ENCODE measurements around the gene MDH2. TPM values are rescaled to one million over a fixed set of nuclear protein-coding genes. Genes with fewer than 3 reads are reported as not detected.
"Not testable (repeated sequence)": the region's sequence is repeated elsewhere in the genome, so short reads cannot be mapped to it uniquely, and the experiment has no call there.

MDH2 gene
- total RNA-seq, 1 donor from 2014 or later = 119 TPM

DNA sequence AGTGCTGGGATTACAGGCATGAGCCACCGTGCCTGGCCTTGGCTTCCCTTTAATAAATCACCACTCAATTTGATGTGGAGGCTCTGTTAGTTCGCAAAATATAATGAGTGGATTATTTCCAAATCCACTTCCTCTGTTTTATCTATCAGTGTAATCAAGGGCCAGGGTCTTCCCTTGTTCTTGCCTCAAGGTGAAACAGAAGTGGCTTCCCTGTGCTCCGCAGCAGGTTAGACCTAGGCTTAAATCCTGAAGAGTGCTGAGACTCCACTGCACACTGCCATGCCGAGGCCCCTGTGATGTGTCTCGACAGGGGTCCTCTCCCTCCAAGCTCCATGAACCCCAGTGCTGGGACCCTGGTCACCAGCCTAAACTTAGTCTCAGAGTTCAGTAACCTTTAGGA is 59.0 kb downstream of the MDH2 start:
- H3K36me3 Mint-ChIP-seq (ENCODE audit: unreplicated experiment) = no peaks in the 10 kb centered on the region
- peak; percentile 38 for DNase-seq (ENCODE audit: extremely low spot score, unreplicated experiment)
- H3K9me3 Mint-ChIP-seq (ENCODE audit: unreplicated experiment) = no peaks in the 10 kb centered on the region
- H3K4me1 Mint-ChIP-seq (ENCODE audit: unreplicated experiment) = peaks cover 15% of the 10 kb centered on the region
- H3K27me3 Mint-ChIP-seq (ENCODE audit: unreplicated experiment) = no peaks in the 10 kb centered on the region
- H3K4me3 Mint-ChIP-seq (ENCODE audit: unreplicated experiment) = no peak overlapping the region
- no peak for TF ChIP-seq CTCF (IDR thresholded peaks at IDR 0.05)
- no peak overlapping the region for H3K27ac Mint-ChIP-seq (ENCODE audit: unreplicated experiment)

- no peak for TF ChIP-seq CTCF (IDR thresholded peaks at IDR 0.05)
- peaks cover 11% of the 10 kb centered on the region for H3K4me1 Mint-ChIP-seq (ENCODE audit: unreplicated experiment)
- H3K36me3 Mint-ChIP-seq (ENCODE audit: unreplicated experiment) = no peaks in the 10 kb centered on the region
- no peaks in the 10 kb centered on the region for H3K9me3 Mint-ChIP-seq (ENCODE audit: unreplicated experiment)
- no peak overlapping the region for H3K4me3 Mint-ChIP-seq (ENCODE audit: unreplicated experiment)
- peak; percentile 74 for DNase-seq (ENCODE audit: extremely low spot score, unreplicated experiment)
- no peaks in the 10 kb centered on the region for H3K27me3 Mint-ChIP-seq (ENCODE audit: unreplicated experiment)
- peak overlapping the region; percentile 44 for H3K27ac Mint-ChIP-seq (ENCODE audit: unreplicated experiment)
These were observed 60.8 kb downstream of the MDH2 start for GRCh38 chr7:76108540-76109233.

GRCh38 chr7:76113042-76113630 is 65.2 kb downstream of the MDH2 start:
- not testable (repeated sequence) for H3K4me3 Mint-ChIP-seq (ENCODE audit: unreplicated experiment); DNase-seq (ENCODE audit: extremely low spot score, unreplicated experiment); H3K4me1 Mint-ChIP-seq (ENCODE audit: unreplicated experiment)

DNA sequence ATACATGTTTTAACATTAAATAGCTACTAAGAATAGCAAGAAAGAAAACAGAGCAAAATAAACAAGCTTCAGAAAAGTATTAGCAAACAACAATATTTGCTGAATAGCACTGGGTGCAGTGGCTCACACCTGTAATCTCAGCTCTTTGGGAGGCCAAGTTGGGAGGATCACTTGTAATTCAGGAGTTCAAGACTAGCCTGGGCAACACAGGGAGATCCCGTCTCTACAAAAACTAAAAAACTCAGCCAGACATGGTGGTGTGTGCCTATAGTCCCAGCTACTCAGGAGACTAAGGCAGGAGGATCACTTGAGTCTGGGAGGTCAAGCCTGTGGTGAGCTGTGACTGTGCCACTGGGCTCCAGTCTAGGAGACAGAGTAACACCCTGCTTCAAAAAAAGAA is 66.8 kb downstream of the MDH2 start:
- not testable (repeated sequence) for H3K27me3 Mint-ChIP-seq (ENCODE audit: unreplicated experiment); H3K4me3 Mint-ChIP-seq (ENCODE audit: unreplicated experiment); H3K27ac Mint-ChIP-seq (ENCODE audit: unreplicated experiment); H3K9me3 Mint-ChIP-seq (ENCODE audit: unreplicated experiment); H3K36me3 Mint-ChIP-seq (ENCODE audit: unreplicated experiment); H3K4me1 Mint-ChIP-seq (ENCODE audit: unreplicated experiment); DNase-seq (ENCODE audit: extremely low spot score, unreplicated experiment)

More at GRCh38 chr7:76113042-76113630, 65.2 kb downstream of the MDH2 start:
- not testable (repeated sequence) for H3K27me3 Mint-ChIP-seq (ENCODE audit: unreplicated experiment); H3K9me3 Mint-ChIP-seq (ENCODE audit: unreplicated experiment); H3K36me3 Mint-ChIP-seq (ENCODE audit: unreplicated experiment); H3K27ac Mint-ChIP-seq (ENCODE audit: unreplicated experiment)

Other genes starting within 250 kb of the MDH2 start
- gene CCL24, start 234.3 kb upstream of the MDH2 start, total RNA-seq = not detected in 2 replicates
- gene RHBDD2, start 169.1 kb upstream of the MDH2 start, total RNA-seq = 44.8 and 50.7 TPM in 2 replicates
- 62.1 and 74.0 TPM in 2 replicates for gene POR, start 133.0 kb upstream of the MDH2 start, total RNA-seq
- gene TMEM120A, start 53.5 kb upstream of the MDH2 start, total RNA-seq = 36.3 and 37.6 TPM in 2 replicates
- gene STYXL1, start 106 bp upstream of the MDH2 start, total RNA-seq = 29.7 and 32.5 TPM in 2 replicates
- 0.46 and 0.71 TPM in 2 replicates for gene SRRM3, start 153.8 kb downstream of the MDH2 start, total RNA-seq